H1 (cell line): ENCODE results near the gene AATK. TPM values are rescaled to one million over a fixed set of nuclear protein-coding genes. Genes with fewer than 3 reads are reported as not detected.

Experiments
- CTCF ChIA-PET: fragments of 300-600 bp; sonication (Branson Sonifier 250); formaldehyde crosslinking; loops from one replicate; lab custom pipeline; 2021; ENCODE audit not compliant: partially characterized antibody; lab: Charles Lee
- POLR2A ChIA-PET: fragments of 300-600 bp; sonication (Branson Sonifier 250); formaldehyde crosslinking; loops from one replicate; lab custom pipeline; 2021; ENCODE audit warnings: inconsistent platforms; ENCODE audit not compliant: partially characterized antibody; lab: Charles Lee
- DNase-seq, 2 experiments: peaks; one replicate each; pipeline versions ENCODE4 v3.0.0 to v3.0.0-alpha.2; 2010 to 2022; ENCODE audit warnings: low spot score in 2 of 2, low read depth in 1 of 2, mixed read lengths in 1 of 2
- FAIRE-seq: peaks from 2 replicates; lab custom pipeline; 2011; peaks lifted over from hg19 to GRCh38; lab: Jason Lieb, UNC
- H2AFZ ChIP-seq: 2 replicates; pipeline ENCODE4 v1.8.1; 2012; ENCODE audit warnings: low read length, inconsistent platforms
- H2AK5ac ChIP-seq: 2 replicates; pipeline ENCODE4 v1.6.1; 2013; ENCODE audit warnings: low read depth, low read length
- H2BK120ac ChIP-seq: replicated peaks from 2 replicates; pipeline ENCODE3; 2013; ENCODE audit warnings: low read depth, low read length, inconsistent platforms
- H2BK12ac ChIP-seq: 2 replicates; pipeline ENCODE4 v1.6.1; 2013; ENCODE audit warnings: low read depth, low read length
- H2BK15ac ChIP-seq: 2 replicates; pipeline ENCODE4 v1.6.1; 2013; ENCODE audit warnings: low read length
- H2BK20ac ChIP-seq: 2 replicates; pipeline ENCODE4 v1.6.1; 2013; ENCODE audit warnings: low read length
- H2BK5ac ChIP-seq: 2 replicates; pipeline ENCODE4 v1.6.1; 2013; ENCODE audit warnings: low read depth, low read length
- H3K14ac ChIP-seq: 2 replicates; pipeline ENCODE4 v1.6.1; 2013; ENCODE audit warnings: inconsistent platforms; ENCODE audit not compliant: insufficient read length
- H3K18ac ChIP-seq: 2 replicates; pipeline ENCODE4 v1.6.1; 2013; ENCODE audit warnings: low read length; ENCODE audit errors: extremely low read depth
- H3K23ac ChIP-seq: 2 replicates; pipeline ENCODE4 v1.6.1; 2013; ENCODE audit warnings: inconsistent platforms; ENCODE audit not compliant: insufficient read length
- H3K23me2 ChIP-seq: 2 replicates; pipeline ENCODE4 v1.6.1; 2013; ENCODE audit warnings: low read depth, low read length
- H3K27ac ChIP-seq: 2 replicates; pipeline ENCODE4 v1.6.1; 2011; ENCODE audit warnings: low read depth, low read length, inconsistent platforms
- H3K27me3 ChIP-seq, 4 experiments: replicated peaks in 1 of 4; 1 replicate in 1 of 4; 2 replicates in 3 of 4; pipeline versions ENCODE4 v1.6.1 to v1.8.1; 2011 to 2013; ENCODE audit warnings: low read length in 3 of 4, mild to moderate bottlenecking in 3 of 4, inconsistent platforms in 2 of 4, mixed read lengths in 2 of 4, moderate library complexity in 1 of 4; ENCODE audit not compliant: control insufficient read depth in 3 of 4, insufficient read depth in 3 of 4; ENCODE audit errors: extremely low read depth in 1 of 4
- H3K36me3 ChIP-seq, 4 experiments: 2 replicates each; pipeline versions ENCODE4 v1.6.1 to v1.8.1; 2011 to 2013; ENCODE audit warnings: mild to moderate bottlenecking in 4 of 4, low read length in 3 of 4, moderate library complexity in 2 of 4, control low read depth in 1 of 4, inconsistent platforms in 1 of 4; ENCODE audit not compliant: insufficient read depth in 4 of 4, control insufficient read depth in 2 of 4
- H3K4ac ChIP-seq: replicated peaks from 2 replicates; pipeline ENCODE3; 2013; ENCODE audit warnings: low read length, low read depth, mixed read lengths, inconsistent platforms; ENCODE audit not compliant: insufficient read length
- H3K4me1 ChIP-seq, 4 experiments: replicated peaks in 1 of 4; 1 replicate in 1 of 4; 2 replicates in 3 of 4; pipeline versions ENCODE4 v1.6.1 to v1.8.1; 2011 to 2013; ENCODE audit warnings: low read length in 3 of 4, inconsistent platforms in 2 of 4, mixed read lengths in 1 of 4; ENCODE audit not compliant: insufficient read depth in 4 of 4, control insufficient read depth in 3 of 4
- H3K4me2 ChIP-seq, 2 experiments: 2 replicates each; pipeline versions ENCODE4 v1.6.1 to v1.8.1; 2011 to 2013; ENCODE audit warnings: low read depth in 2 of 2, low read length in 2 of 2, control low read depth in 1 of 2, inconsistent platforms in 1 of 2, mild to moderate bottlenecking in 1 of 2; ENCODE audit not compliant: insufficient read depth in 1 of 2
- H3K4me3 ChIP-seq, 4 experiments: fragments of 200-600, 300-600 bp in 1 of 4; sonication (generic), shearing (Covaris generic), sonication (Bioruptor Twin) in 1 of 4; 2 replicates each; pipeline versions ENCODE4 v1.5.1 to v1.8.1; 2011 to 2016; ENCODE audit warnings: low read length in 4 of 4, low read depth in 3 of 4, control low read depth in 2 of 4, inconsistent platforms in 2 of 4, mild to moderate bottlenecking in 2 of 4, mixed read lengths in 1 of 4, moderate library complexity in 1 of 4; ENCODE audit not compliant: insufficient read depth in 2 of 4; ENCODE audit errors: extremely low read depth in 1 of 4
- H3K56ac ChIP-seq: replicated peaks from 2 replicates; pipeline ENCODE3; 2013; ENCODE audit warnings: low read depth, mild to moderate bottlenecking, mixed read lengths, low read length, inconsistent platforms; ENCODE audit not compliant: insufficient read length
- H3K79me1 ChIP-seq: 2 replicates; pipeline ENCODE4 v1.6.1; 2013; ENCODE audit warnings: low read depth, low read length, control low read depth
- H3K79me2 ChIP-seq, 2 experiments: 2 replicates each; pipeline versions ENCODE4 v1.6.1 to v1.8.1; 2012 to 2013; ENCODE audit warnings: low read length in 2 of 2, mild to moderate bottlenecking in 2 of 2, inconsistent platforms in 1 of 2; ENCODE audit not compliant: insufficient read depth in 2 of 2, control insufficient read depth in 1 of 2
- H3K9ac ChIP-seq, 4 experiments: replicated peaks in 1 of 4; 1 replicate in 1 of 4; 2 replicates in 3 of 4; pipeline versions ENCODE4 v1.6.1 to v1.8.1; 2011 to 2013; ENCODE audit warnings: low read depth in 3 of 4, low read length in 3 of 4, control low read depth in 2 of 4, mild to moderate bottlenecking in 2 of 4, moderate library complexity in 2 of 4, inconsistent platforms in 1 of 4; ENCODE audit errors: extremely low read depth in 1 of 4
- H3K9me3 ChIP-seq, 2 experiments: 2 replicates each; pipeline versions ENCODE4 v1.6.1 to v1.8.1; 2012 to 2013; ENCODE audit warnings: mild to moderate bottlenecking in 2 of 2, moderate library complexity in 2 of 2, control low read depth in 1 of 2, inconsistent platforms in 1 of 2, low read depth in 1 of 2, low read length in 1 of 2, mixed read lengths in 1 of 2; ENCODE audit not compliant: insufficient read depth in 2 of 2
- H4K20me1 ChIP-seq, 2 experiments: replicated peaks in 1 of 2; 2 replicates each; pipeline versions ENCODE3 to v1.8.1; 2011 to 2013; ENCODE audit warnings: inconsistent platforms in 2 of 2, low read length in 2 of 2, mild to moderate bottlenecking in 1 of 2; ENCODE audit not compliant: insufficient read depth in 2 of 2, control insufficient read depth in 1 of 2
- H4K5ac ChIP-seq: 2 replicates; pipeline ENCODE4 v1.6.1; 2013; ENCODE audit warnings: low read length, low read depth, mixed read lengths, inconsistent platforms; ENCODE audit not compliant: insufficient read length
- H4K8ac ChIP-seq: 2 replicates; pipeline ENCODE4 v1.8.0; 2013; ENCODE audit warnings: mild to moderate bottlenecking, moderate library complexity, low read length, inconsistent platforms; ENCODE audit not compliant: insufficient read depth; ENCODE audit errors: extremely low read depth
- H4K91ac ChIP-seq: replicated peaks from 2 replicates; pipeline ENCODE3; 2013; ENCODE audit warnings: low read length, mixed read lengths, inconsistent platforms; ENCODE audit not compliant: insufficient read length
- BCL11A ChIP-seq, 2 experiments: IDR thresholded peaks; one replicate each; pipeline ENCODE4 v1.6.1; 2011; ENCODE audit warnings: low read depth in 2 of 2, low read length in 2 of 2, mild to moderate bottlenecking in 2 of 2
- CBX8 ChIP-seq: fragments of 300-800, 300-1000 bp; sonication (generic); IDR thresholded peaks from 2 replicates; pipeline ENCODE4 v1.7.1; 2016; ENCODE audit warnings: low read depth, low read length, borderline replicate concordance
- CHD2 ChIP-seq: IDR thresholded peaks from 2 replicates; pipeline ENCODE4 v1.6.1; 2012; ENCODE audit warnings: low read length, improper control_type of control experiment
- FOSL1 ChIP-seq: IDR thresholded peaks from 2 replicates; pipeline ENCODE4 v1.6.1; 2011; ENCODE audit warnings: mild to moderate bottlenecking, low read depth, low read length, moderate library complexity; ENCODE audit not compliant: insufficient read depth
- HDAC6 ChIP-seq: IDR thresholded peaks from one replicate; pipeline ENCODE4 v1.7.1; 2012; ENCODE audit warnings: low read depth, mild to moderate bottlenecking, inconsistent platforms, low read length, moderate library complexity
- JUN ChIP-seq: IDR thresholded peaks from 2 replicates; pipeline ENCODE4 v1.6.1; 2011; ENCODE audit warnings: low read depth, mild to moderate bottlenecking, improper control_type of control experiment, low read length
- KDM5A ChIP-seq: fragments of 200-600 bp; IDR thresholded peaks from 2 replicates; pipeline ENCODE4 v1.7.1; 2012; ENCODE audit warnings: mild to moderate bottlenecking, low read length, inconsistent platforms, mixed read lengths
- NANOG ChIP-seq: IDR thresholded peaks from 2 replicates; pipeline ENCODE4 v1.6.1; 2011; ENCODE audit warnings: low read length, low read depth, mild to moderate bottlenecking, inconsistent platforms; ENCODE audit not compliant: insufficient read depth, poor library complexity, severe bottlenecking
- RAD21 ChIP-seq, 2 experiments: IDR thresholded peaks in 1 of 2; conservative IDR thresholded peaks in 1 of 2; 2 replicates each; pipeline ENCODE4 v1.6.1; 2011; ENCODE audit warnings: low read depth in 2 of 2, low read length in 2 of 2, improper control_type of control experiment in 1 of 2, inconsistent platforms in 1 of 2, mild to moderate bottlenecking in 1 of 2, moderate library complexity in 1 of 2
- RNF2 ChIP-seq: fragments of 200-900, 300-1000 bp; sonication (generic); IDR thresholded peaks from 2 replicates; pipeline ENCODE4 v1.7.1; 2016; ENCODE audit warnings: borderline replicate concordance, low read depth, mild to moderate bottlenecking, antibody characterized with exemption, low read length; ENCODE audit not compliant: poor library complexity, severe bottlenecking; ENCODE audit errors: missing control alignments
- SIX5 ChIP-seq: IDR thresholded peaks from 2 replicates; pipeline ENCODE4 v1.6.1; 2011; ENCODE audit warnings: mild to moderate bottlenecking, low read depth, low read length
- YY1 ChIP-seq: IDR thresholded peaks from 2 replicates; pipeline ENCODE4 v1.6.1; 2011; ENCODE audit warnings: low read depth, mild to moderate bottlenecking, low read length
- ZNF274 ChIP-seq: IDR thresholded peaks from 2 replicates; pipeline ENCODE4 v1.7.0; 2012; ENCODE audit warnings: low read length, borderline replicate concordance; ENCODE audit errors: extremely low read depth
- WGBS, 2 experiments: shearing (Covaris generic) in 1 of 2; methylation state at CpG; one replicate each; pipeline versions ENCODE4 v1.1.6 to v1.1.7; 2013 to 2015; ENCODE audit warnings: low lambda C conversion rate in 2 of 2, mixed read lengths in 2 of 2, inconsistent platforms in 1 of 2, low coverage in 1 of 2, missing lambda C conversion rate in 1 of 2; ENCODE audit not compliant: insufficient replicate concordance in 2 of 2, insufficient coverage in 1 of 2, insufficient read length in 1 of 2; ENCODE audit errors: extremely low coverage in 1 of 2, missing lambda C conversion rate in 1 of 2; 5-methylcytosine and 5-hydroxymethylcytosine counted together
- polyA plus RNA-seq, 7 experiments: library from polyadenylated mRNA; depleted of rRNA in 3 of 7; stranded (reverse) in 5 of 7; unstranded in 2 of 7; fragments of >200 nt in 5 of 7; fragments of 200-250 nt in 2 of 7; gene quantifications; 1 replicate in 5 of 7; 2 replicates in 1 of 7; 4 replicates in 1 of 7; pipeline versions ENCODE4 v1.2.1 to v1.2.3, GENCODE V29; 2011 to 2013; ENCODE audit warnings: missing spikeins in 2 of 7, mixed read lengths in 2 of 7
- total RNA-seq: library from RNA; stranded (reverse); fragmentation: NEBNext Ultra II Directional; extraction: Animal tissue kit (Norgen Biotek cat#: 25700); gene quantifications from 2 replicates; pipeline ENCODE4 v1.2.1, GENCODE V29; 2021
- TF ChIP-seq, protein P1 (sequence below): IDR thresholded peaks from 2 replicates; pipeline ENCODE4 v1.6.1; 2012; ENCODE audit warnings: inconsistent platforms

AATK gene
- total and polyA plus RNA-seq, 2 of the 8 experiments (the other 6 are each of a cell fraction or from before 2014, with no cell fraction given), result 1.7 to 3.5 TPM

DNA sequence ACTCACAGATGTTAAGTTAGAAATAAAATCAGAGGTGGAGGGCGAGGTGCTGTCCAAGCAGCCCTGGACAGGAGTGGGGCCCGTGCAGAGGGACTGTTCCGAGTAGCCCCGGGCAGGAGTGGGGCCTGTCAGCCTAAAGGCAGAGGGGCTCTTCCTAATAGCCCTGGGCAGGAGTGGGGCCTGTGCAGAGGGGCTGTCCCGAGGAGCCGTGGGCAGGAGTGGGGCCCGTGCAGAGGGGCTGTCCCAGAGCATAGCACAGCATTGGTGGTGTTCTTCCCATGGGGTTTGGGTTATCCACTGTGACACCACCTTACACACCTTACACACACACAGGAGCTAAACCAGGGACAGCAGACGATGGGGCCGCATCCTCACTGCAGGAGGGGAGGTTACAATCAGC is 46.3 kb upstream of the AATK start:
- Histone ChIP-seq H3K4ac (no peak overlapping the region), H2BK12ac (no peak overlapping the region), H4K8ac (no peak overlapping the region), H3K4me1 (no peaks in the 10 kb centered on the region; a peak in 1 of 7 replicates), H2AK5ac (no peak overlapping the region), H3K4me2 (no peak overlapping the region), H3K18ac (no peak overlapping the region), H3K9ac (no peak overlapping the region), H3K27me3 (no peaks in the 10 kb centered on the region), H3K36me3 (peaks cover 0 to 3% (median 0%) of the 10 kb centered on the region in 4 experiments; a peak in 1 of 8 replicates), H2BK120ac (no peak overlapping the region), H3K56ac (no peak overlapping the region), H3K23me2 (peaks cover 3% of the 10 kb centered on the region; the same call in 1 of the 2 replicates), H4K91ac (no peak overlapping the region), H3K79me2 (no peaks in the 10 kb centered on the region; a peak in 2 of 4 replicates), H3K4me3 (no peak overlapping the region), H3K79me1 (peaks cover 7% of the 10 kb centered on the region; the same call in 1 of the 2 replicates), H2BK5ac (no peak overlapping the region), H3K14ac (no peak overlapping the region), H3K27ac (no peak overlapping the region), H4K20me1 (peaks cover 3 to 12% of the 10 kb centered on the region in 2 experiments), H4K5ac (no peak overlapping the region), H3K23ac (no peak overlapping the region), H2AFZ (no peak overlapping the region), H2BK20ac (no peak overlapping the region), H2BK15ac (no peak overlapping the region), H3K9me3 (no peaks in the 10 kb centered on the region)
- FAIRE-seq (no peak), DNase-seq (no peak)
- 99% methylated on average over 8 of the region's 9 CpGs; no CpG with 5 or more reads in 1 of the 2 experiments for WGBS, 2 experiments
- POLR2A ChIA-PET, result no interaction called here
- CTCF ChIA-PET, result interaction anchor here (2.9 kb wide), 1 partner anchor 12 kb away, joined by 16 read pairs; no protein-coding TSS in a partner anchor
- TF ChIP-seq, protein P1, sequence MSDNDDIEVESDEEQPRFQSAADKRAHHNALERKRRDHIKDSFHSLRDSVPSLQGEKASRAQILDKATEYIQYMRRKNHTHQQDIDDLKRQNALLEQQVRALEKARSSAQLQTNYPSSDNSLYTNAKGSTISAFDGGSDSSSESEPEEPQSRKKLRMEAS, result no peak
- no peak for TF ChIP-seq JUN
- no peak for TF ChIP-seq FOSL1
- no peak for TF ChIP-seq BCL11A (IDR thresholded peaks at IDR 0.05; ENCODE audit: low read depth in 2 of 2, low read length in 2 of 2)
- TF ChIP-seq YY1, result no peak
- TF ChIP-seq CBX8, result no peak
- no peak for TF ChIP-seq RNF2
- no peak for TF ChIP-seq SIX5
- no peak for TF ChIP-seq KDM5A
- no peak for TF ChIP-seq NANOG
- TF ChIP-seq HDAC6, result no peak
- no peak for TF ChIP-seq RAD21 (IDR thresholded peaks at IDR 0.05 in 1 of 2, conservative IDR thresholded peaks at IDR 0.05 in 1 of 2; ENCODE audit: low read depth in 2 of 2, low read length in 2 of 2)
- no peak for TF ChIP-seq ZNF274
- no peak for TF ChIP-seq CHD2
